BLaER1 treated with 17β-estradiol and CSF1 and Interleukin-3, amounts not matched to agents 10 nM and 100 nM (cell line): ENCODE data around the gene SLC28A1.

Experiments used
- H3K27ac ChIP-seq, 11 experiments: shearing (Covaris generic); formaldehyde crosslinking; 2 replicates each; pipeline ENCODE4 v1.8.1; 2022
- H3K27me3 ChIP-seq, 11 experiments: shearing (Covaris generic); formaldehyde crosslinking; 2 replicates each; pipeline ENCODE4 v1.8.1; 2022
- H3K36me3 ChIP-seq, 11 experiments: shearing (Covaris generic); formaldehyde crosslinking; 2 replicates each; pipeline ENCODE4 v1.8.1; 2022
- H3K4me1 ChIP-seq, 10 experiments: shearing (Covaris generic); formaldehyde crosslinking; 2 replicates each; pipeline ENCODE4 v1.8.1; 2022
- H3K4me2 ChIP-seq, 11 experiments: shearing (Covaris generic); formaldehyde crosslinking; 2 replicates each; pipeline ENCODE4 v1.8.1; 2022
- H3K4me3 ChIP-seq, 10 experiments: shearing (Covaris generic); formaldehyde crosslinking; 2 replicates each; pipeline ENCODE4 v1.8.1; 2022
- H3K9ac ChIP-seq, 11 experiments: shearing (Covaris generic); formaldehyde crosslinking; 2 replicates each; pipeline ENCODE4 v1.8.1; 2022
- H3K9me3 ChIP-seq, 11 experiments: shearing (Covaris generic); formaldehyde crosslinking; replicated peaks in 1 of 11; 2 replicates each; pipeline ENCODE4 v1.8.1; 2022
- H4K20me1 ChIP-seq, 11 experiments: shearing (Covaris generic); formaldehyde crosslinking; 2 replicates each; pipeline ENCODE4 v1.8.1; 2022
- Cebpa-rat ChIP-seq, 11 experiments: shearing (Covaris generic); IDR thresholded peaks; 2 replicates each; pipeline ENCODE4 v1.8.1; 2022

Gene SLC28A1

DNA sequence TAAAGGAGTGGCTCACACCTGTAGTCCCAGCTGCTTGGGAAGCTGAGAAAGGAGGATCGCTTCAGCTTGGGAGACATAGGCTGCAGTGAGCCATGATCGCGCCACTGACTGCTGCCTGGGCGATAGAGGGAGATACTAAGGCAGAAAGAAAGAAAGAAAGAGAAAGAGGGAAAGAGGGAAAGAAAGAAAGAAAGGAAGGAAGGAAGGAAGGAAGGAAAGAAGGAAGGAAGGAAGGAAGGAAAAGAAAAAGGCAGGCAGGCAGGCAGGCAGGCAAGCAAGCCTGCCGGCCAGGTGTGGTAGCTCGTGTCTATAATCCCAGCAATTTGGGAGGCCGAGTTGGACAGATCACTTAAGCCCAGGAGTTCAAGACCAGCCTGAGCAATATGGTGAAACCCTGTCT, 15.3 kb downstream of the SLC28A1 start:
- Histone ChIP-seq H3K27me3 (no peaks in the 10 kb centered on the region), H3K4me1 (peaks cover 0 to 11% (median 1%) of the 10 kb centered on the region in 10 experiments; a peak in 9 of 20 replicates), H3K4me2 (no peak overlapping the region), H3K27ac (no peak overlapping the region), H3K36me3 (no peaks in the 10 kb centered on the region), H3K9me3 (peaks cover 10 to 34% (median 22%) of the 10 kb centered on the region in 11 experiments; a peak in 18 of 22 replicates), H3K9ac (no peak overlapping the region), H4K20me1 (no peaks in the 10 kb centered on the region), H3K4me3 (no peak overlapping the region)
- no peak for TF ChIP-seq Cebpa-rat (IDR thresholded peaks at IDR 0.05)

DNA sequence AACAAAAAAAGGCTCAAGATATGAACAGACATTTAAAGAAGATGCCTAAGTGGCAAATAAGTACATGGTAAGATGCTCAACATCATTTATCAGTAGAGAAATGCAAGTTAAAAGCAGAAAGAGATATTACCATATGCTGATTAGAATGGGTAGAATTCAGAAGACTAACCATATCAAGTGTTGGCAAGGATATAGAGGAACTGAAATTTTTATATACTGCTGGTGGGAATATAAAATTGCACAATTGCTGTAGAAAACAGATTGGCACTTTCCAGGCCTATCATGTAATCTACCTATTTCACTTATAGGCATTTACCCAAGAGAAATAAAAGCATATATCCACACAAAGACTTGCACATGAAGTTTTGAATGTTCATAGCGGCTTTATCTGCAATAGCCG, 17.1 kb downstream of the SLC28A1 start:
- no peak for TF ChIP-seq Cebpa-rat (IDR thresholded peaks at IDR 0.05)
- H3K9me3 ChIP-seq: peaks cover 10 to 34% (median 22%) of the 10 kb centered on the region in 11 experiments; a peak in 18 of 22 replicates
- H3K9ac ChIP-seq: no peak overlapping the region
- H3K4me1 ChIP-seq: peaks cover 0 to 17% (median 7%) of the 10 kb centered on the region in 10 experiments; a peak in 12 of 20 replicates
- H3K27me3 ChIP-seq: no peaks in the 10 kb centered on the region
- H3K4me2 ChIP-seq: no peak overlapping the region
- H4K20me1 ChIP-seq: no peaks in the 10 kb centered on the region
- H3K27ac ChIP-seq: no peak overlapping the region
- no peak overlapping the region for H3K4me3 ChIP-seq
- H3K36me3 ChIP-seq: no peaks in the 10 kb centered on the region

DNA sequence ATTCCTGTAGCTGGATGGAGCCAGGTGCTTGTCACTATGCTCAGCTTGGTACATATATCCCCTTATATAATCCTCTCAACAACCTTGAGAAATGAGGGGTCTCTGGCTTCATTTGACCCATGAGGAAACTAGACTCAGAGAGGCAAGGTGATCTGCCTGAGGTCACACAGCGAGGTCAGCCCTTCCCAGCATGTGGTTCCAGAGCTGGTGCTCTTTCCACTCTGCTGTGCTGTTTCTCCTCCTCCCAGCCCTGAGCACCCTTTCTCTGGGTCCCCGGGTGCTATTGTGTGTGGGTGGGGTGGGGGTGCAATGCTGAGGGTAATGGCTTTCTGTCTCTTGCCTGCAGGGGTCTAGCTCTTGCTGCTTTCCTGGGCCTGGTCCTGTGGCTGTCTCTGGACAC, 19.3 kb downstream of the SLC28A1 start:
- Histone ChIP-seq H3K4me1 (peaks cover 0 to 24% (median 13%) of the 10 kb centered on the region in 10 experiments; a peak in 13 of 20 replicates), H3K9ac (no peak overlapping the region), H3K4me2 (no peak overlapping the region), H3K27me3 (no peaks in the 10 kb centered on the region), H3K27ac (no peak overlapping the region), H3K9me3 (peaks cover 10 to 31% (median 19%) of the 10 kb centered on the region in 11 experiments; a peak in 18 of 22 replicates), H4K20me1 (no peaks in the 10 kb centered on the region), H3K4me3 (no peak overlapping the region), H3K36me3 (no peaks in the 10 kb centered on the region)
- no peak for TF ChIP-seq Cebpa-rat (IDR thresholded peaks at IDR 0.05)

DNA sequence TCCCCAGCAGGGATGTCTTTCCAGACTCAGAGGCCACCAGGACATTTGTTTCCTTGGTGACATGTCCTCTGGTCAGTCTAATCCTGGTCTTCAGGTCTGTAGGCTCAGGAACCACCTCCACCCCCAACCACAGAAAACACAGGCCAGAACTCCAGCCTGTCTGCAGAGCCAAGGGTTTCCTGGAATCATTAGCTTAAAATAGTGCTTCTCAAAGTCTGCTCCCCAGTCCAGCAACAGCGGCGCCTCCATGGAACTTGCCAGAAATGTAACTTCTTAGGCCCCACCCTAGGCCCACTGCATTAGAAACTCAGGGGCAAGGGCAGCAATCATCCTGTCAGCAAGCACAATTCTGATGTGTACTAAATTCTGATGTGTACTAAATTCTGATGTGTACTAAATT, 20.0 kb downstream of the SLC28A1 start:
- H3K27ac ChIP-seq: no peak overlapping the region
- H3K9me3 ChIP-seq: peaks cover 9 to 24% (median 15%) of the 10 kb centered on the region in 11 experiments; a peak in 18 of 22 replicates
- no peak overlapping the region for H3K9ac ChIP-seq
- TF ChIP-seq Cebpa-rat (IDR thresholded peaks at IDR 0.05): no peak
- peaks cover 0 to 22% (median 13%) of the 10 kb centered on the region in 10 experiments; a peak in 12 of 20 replicates for H3K4me1 ChIP-seq
- no peaks in the 10 kb centered on the region for H3K36me3 ChIP-seq
- H4K20me1 ChIP-seq: no peaks in the 10 kb centered on the region
- H3K4me3 ChIP-seq: no peak overlapping the region
- H3K4me2 ChIP-seq: no peak overlapping the region
- H3K27me3 ChIP-seq: no peaks in the 10 kb centered on the region

DNA sequence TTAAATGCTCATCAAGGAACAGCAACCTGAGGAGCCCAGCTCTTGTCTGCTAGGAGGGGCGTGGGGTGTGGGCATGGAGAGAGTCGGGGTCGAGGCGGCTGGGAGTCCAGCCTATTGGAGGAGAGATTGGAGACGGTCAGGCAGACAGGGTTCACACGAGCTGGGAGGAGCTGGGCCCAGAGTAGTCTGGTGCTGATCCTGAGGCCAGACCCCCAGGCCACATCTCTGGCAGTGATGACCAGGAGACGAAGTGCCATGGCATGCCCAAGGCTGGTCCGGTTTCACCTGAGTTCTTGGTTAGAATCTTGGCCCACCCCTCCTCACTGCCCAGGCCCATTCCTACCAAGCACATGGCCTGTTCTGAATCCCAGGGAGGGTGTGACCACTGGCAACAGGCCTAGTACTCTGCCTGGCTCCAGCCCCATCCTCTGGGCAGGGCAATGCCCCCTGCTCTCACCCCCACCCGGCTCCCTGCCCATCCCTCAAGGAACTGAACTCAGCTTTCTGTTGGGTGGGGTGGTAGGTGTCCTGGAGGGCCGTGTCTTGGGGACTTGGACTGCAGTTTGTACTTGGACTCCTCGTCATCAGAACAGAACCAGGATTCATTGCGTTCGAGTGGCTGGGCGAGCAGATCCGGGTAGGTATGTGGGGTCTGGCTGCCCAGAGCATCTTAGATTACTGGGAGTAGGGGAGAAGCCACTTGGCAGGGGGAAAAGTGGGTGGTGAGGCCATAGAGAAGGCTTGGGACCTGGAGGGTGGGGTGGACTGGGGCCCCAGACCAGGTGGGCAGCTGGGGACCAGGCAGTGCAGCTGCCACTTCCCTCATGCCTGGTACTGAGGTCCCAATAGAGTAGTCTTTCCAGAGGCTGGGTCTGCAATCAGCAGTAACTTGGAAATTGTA, 20.8 kb downstream of the SLC28A1 start:
- Histone ChIP-seq H3K4me2 (no peak overlapping the region), H3K27ac (no peak overlapping the region), H3K9ac (no peak overlapping the region), H3K9me3 (peaks cover 7 to 19% (median 13%) of the 10 kb centered on the region in 11 experiments; a peak in 18 of 22 replicates), H4K20me1 (no peaks in the 10 kb centered on the region), H3K36me3 (no peaks in the 10 kb centered on the region), H3K4me1 (peaks cover 0 to 22% (median 13%) of the 10 kb centered on the region in 10 experiments; a peak in 12 of 20 replicates), H3K4me3 (no peak overlapping the region), H3K27me3 (no peaks in the 10 kb centered on the region)
- no peak for TF ChIP-seq Cebpa-rat (IDR thresholded peaks at IDR 0.05)

DNA sequence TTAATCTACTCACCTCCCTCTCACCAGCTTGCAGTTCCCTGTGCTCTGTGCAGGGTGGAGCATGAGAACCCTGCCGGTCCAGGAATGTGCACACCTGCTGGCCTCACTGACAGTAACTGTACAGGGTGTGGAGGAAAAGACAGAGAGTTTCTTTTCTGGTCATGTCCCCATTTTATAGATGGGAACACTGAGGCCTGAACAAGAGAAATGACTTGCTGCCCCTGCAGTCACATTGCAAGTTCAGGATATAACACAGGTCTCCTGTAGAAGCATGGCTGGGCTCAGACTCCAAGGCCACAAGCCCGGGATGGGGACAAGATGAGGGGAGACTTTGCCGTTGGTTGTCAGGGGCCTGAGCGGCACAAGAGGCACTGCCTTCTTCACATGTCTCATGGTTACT, 23.3 kb downstream of the SLC28A1 start:
- no peaks in the 10 kb centered on the region for H3K27me3 ChIP-seq
- peak overlapping the region in 2 of 11 experiments; percentile 29 to 43; a peak in 2 of 22 replicates for H3K4me2 ChIP-seq
- no peak overlapping the region for H3K27ac ChIP-seq
- H3K4me1 ChIP-seq: peaks cover 17 to 34% (median 28%) of the 10 kb centered on the region in 10 experiments
- no peak for TF ChIP-seq Cebpa-rat (IDR thresholded peaks at IDR 0.05)
- H3K9ac ChIP-seq: no peak overlapping the region
- no peaks in the 10 kb centered on the region for H3K36me3 ChIP-seq
- no peaks in the 10 kb centered on the region for H4K20me1 ChIP-seq
- no peak overlapping the region for H3K4me3 ChIP-seq
- no peaks in the 10 kb centered on the region for H3K9me3 ChIP-seq

DNA sequence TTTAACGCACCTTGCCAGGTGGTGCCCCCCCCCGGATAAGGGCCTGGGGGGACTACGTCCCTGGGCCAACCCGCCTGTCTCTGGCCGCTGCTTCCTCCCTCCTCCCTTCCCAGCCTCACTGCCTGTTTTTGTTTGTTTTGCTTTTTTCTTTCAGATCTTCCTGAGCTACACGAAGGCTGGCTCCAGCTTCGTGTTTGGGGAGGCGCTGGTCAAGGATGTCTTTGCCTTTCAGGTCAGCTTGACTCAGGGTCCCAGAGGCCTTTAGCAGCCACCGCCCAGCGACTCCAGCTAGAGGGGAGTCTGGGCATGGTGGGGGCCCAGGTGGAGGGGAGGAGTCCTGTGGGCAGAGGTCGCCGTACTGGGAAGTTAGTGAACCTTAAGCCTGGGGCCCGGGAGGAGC, 24.1 kb downstream of the SLC28A1 start:
- Histone ChIP-seq H3K4me2 (no peak overlapping the region), H3K36me3 (no peaks in the 10 kb centered on the region), H3K4me3 (no peak overlapping the region), H4K20me1 (no peaks in the 10 kb centered on the region), H3K4me1 (peaks cover 23 to 42% (median 35%) of the 10 kb centered on the region in 10 experiments), H3K9ac (no peak overlapping the region), H3K27me3 (no peaks in the 10 kb centered on the region), H3K9me3 (no peaks in the 10 kb centered on the region), H3K27ac (no peak overlapping the region)
- no peak for TF ChIP-seq Cebpa-rat (IDR thresholded peaks at IDR 0.05)

DNA sequence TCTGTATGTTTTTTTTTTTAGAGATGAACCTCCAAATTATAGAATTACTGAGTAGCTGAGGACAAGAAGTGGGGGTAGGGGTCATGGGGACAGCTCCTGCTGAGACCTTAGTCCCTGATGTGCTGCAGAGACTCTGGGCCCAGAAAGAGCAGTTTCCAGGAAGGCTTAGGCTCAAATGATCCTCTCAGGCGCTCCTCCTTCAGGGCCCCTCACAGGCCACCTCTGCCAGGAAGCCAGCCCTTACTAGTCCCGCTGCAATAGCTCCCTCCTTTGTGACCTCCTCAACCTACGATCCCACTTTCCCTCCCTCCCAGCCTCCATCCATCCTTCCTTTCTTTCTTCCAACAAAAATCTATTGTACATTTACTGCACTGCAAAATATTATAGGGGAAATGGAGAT, 24.6 kb downstream of the SLC28A1 start:
- no peak overlapping the region for H3K4me2 ChIP-seq
- no peaks in the 10 kb centered on the region for H3K9me3 ChIP-seq
- H4K20me1 ChIP-seq: no peaks in the 10 kb centered on the region
- H3K27me3 ChIP-seq: no peaks in the 10 kb centered on the region
- no peak for TF ChIP-seq Cebpa-rat (IDR thresholded peaks at IDR 0.05)
- no peaks in the 10 kb centered on the region for H3K36me3 ChIP-seq
- no peak overlapping the region for H3K4me3 ChIP-seq
- H3K4me1 ChIP-seq: peaks cover 24 to 47% (median 37%) of the 10 kb centered on the region in 10 experiments
- no peak overlapping the region for H3K27ac ChIP-seq
- H3K9ac ChIP-seq: no peak overlapping the region

DNA sequence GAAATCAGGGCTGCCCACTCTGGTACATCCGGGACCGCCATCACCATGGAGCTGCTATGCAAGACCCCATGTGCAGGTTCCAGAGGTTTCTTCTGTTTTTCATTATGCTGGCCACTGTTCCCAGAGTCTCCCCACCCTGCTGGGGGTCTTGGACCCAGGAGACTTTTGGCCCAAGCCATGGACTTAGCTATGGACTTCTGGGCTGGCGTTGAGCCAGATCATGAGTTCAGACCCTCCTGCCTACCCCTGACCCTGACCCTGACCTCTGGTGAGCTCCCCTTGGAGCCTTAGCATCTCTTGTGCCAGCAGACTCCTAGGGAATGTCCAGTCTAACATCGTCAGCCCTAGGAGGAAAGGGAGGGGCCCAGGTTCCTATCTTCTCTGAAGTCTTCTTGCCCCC, 25.3 kb downstream of the SLC28A1 start:
- Histone ChIP-seq H3K4me2 (no peak overlapping the region), H4K20me1 (no peaks in the 10 kb centered on the region), H3K27ac (no peak overlapping the region), H3K9me3 (no peaks in the 10 kb centered on the region), H3K9ac (no peak overlapping the region), H3K36me3 (no peaks in the 10 kb centered on the region), H3K4me1 (peaks cover 30 to 55% (median 45%) of the 10 kb centered on the region in 10 experiments), H3K4me3 (no peak overlapping the region), H3K27me3 (no peaks in the 10 kb centered on the region)
- TF ChIP-seq Cebpa-rat (IDR thresholded peaks at IDR 0.05): no peak
